ENCODE data around the gene TLE5.
"Not testable (repeated sequence)": the region's sequence is repeated elsewhere in the genome, so short reads cannot be mapped to it uniquely, and the experiment has no call there.

TLE5 gene

DNA sequence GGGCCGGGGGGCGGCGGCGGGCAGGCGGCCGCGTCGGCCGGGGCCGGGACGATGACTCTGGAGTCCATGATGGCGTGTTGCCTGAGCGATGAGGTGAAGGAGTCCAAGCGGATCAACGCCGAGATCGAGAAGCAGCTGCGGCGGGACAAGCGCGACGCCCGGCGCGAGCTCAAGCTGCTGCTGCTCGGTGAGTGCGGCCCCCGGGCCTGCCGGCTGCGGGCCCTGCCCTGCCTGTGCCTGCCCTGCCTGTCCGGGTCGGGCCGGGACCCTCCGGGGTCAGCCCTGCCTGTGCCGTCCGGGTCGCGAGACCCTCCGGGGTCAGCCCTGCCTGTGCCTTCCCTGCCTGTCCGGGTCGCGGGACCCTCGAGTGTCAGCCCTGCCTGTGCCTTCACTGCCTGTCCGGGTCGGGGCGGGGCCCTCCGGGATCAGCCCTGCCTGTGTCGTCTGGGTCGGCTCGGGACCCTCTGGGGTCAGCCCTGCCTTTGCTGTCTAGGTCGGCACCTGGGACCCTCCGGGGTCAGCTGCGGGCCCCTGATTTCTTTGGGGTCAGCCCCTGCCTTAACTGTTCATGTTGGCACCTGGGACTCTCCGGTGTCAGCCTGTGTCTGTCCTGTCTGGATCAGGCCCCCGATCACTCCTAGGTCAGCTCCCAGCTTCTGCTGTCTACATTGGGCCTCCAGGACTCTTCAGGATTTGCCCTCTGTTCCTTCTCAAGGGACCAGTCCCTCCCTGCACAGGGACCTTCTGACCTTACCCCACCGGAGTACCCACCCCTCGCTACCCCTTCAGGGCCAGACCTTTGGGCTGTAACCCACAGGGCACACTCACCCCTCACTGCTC, 32.5 kb upstream of the TLE5 start:
- TF ChIP-seq ESRRG (CRISPR knock-in tag; IDR thresholded peaks at IDR 0.05) (no peak), PPARA (CRISPR knock-in tag; IDR thresholded peaks at IDR 0.05; ENCODE audit: borderline replicate concordance) (no peak), CSRNP3 (CRISPR knock-in tag; IDR thresholded peaks at IDR 0.05) (no peak), ISL1 (CRISPR knock-in tag; IDR thresholded peaks at IDR 0.05) (no peak)
- ATAC-seq, result peak; percentile 15; the same call in 2 of the 3 replicates

- ATAC-seq, result not testable (repeated sequence)
Measured at GRCh38 chr19:3089299-3089855, 27.1 kb upstream of the TLE5 start.

- no peak for TF ChIP-seq ESRRG (CRISPR knock-in tag; IDR thresholded peaks at IDR 0.05)
- no peak for TF ChIP-seq ZC3H10 (CRISPR knock-in tag; IDR thresholded peaks at IDR 0.05)
- TF ChIP-seq CSRNP3 (CRISPR knock-in tag; IDR thresholded peaks at IDR 0.05), result no peak
- TF ChIP-seq CSDC2 (CRISPR knock-in tag; IDR thresholded peaks at IDR 0.05), result no peak
- no peak for TF ChIP-seq ZNF70 (CRISPR knock-in tag; IDR thresholded peaks at IDR 0.05)
- TF ChIP-seq ZFP30 (CRISPR knock-in tag; IDR thresholded peaks at IDR 0.05), result no peak
- no peak for TF ChIP-seq TCF4 (CRISPR knock-in tag; IDR thresholded peaks at IDR 0.05; ENCODE audit: borderline replicate concordance)
- no peak for TF ChIP-seq OSR1 (CRISPR knock-in tag; IDR thresholded peaks at IDR 0.05)
Measured at GRCh38 chr19:3087769-3088168, 25.5 kb upstream of the TLE5 start.

GRCh38 chr19:3084943-3085342, 22.6 kb upstream of the TLE5 start:
- TF ChIP-seq, protein P1, sequence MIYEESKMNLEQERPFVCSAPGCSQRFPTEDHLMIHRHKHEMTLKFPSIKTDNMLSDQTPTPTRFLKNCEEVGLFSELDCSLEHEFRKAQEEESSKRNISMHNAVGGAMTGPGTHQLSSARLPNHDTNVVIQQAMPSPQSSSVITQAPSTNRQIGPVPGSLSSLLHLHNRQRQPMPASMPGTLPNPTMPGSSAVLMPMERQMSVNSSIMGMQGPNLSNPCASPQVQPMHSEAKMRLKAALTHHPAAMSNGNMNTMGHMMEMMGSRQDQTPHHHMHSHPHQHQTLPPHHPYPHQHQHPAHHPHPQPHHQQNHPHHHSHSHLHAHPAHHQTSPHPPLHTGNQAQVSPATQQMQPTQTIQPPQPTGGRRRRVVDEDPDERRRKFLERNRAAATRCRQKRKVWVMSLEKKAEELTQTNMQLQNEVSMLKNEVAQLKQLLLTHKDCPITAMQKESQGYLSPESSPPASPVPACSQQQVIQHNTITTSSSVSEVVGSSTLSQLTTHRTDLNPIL (CRISPR knock-in tag; IDR thresholded peaks at IDR 0.05; ENCODE audit: low read depth), result no peak
- no peak for TF ChIP-seq ZC3H10 (CRISPR knock-in tag; IDR thresholded peaks at IDR 0.05)
- no peak for TF ChIP-seq PPARA (CRISPR knock-in tag; IDR thresholded peaks at IDR 0.05; ENCODE audit: borderline replicate concordance)
- TF ChIP-seq ZFP30 (CRISPR knock-in tag; IDR thresholded peaks at IDR 0.05), result no peak
- no peak for TF ChIP-seq TOX (CRISPR knock-in tag; IDR thresholded peaks at IDR 0.05; ENCODE audit: borderline replicate concordance)
- TF ChIP-seq ESRRG (CRISPR knock-in tag; IDR thresholded peaks at IDR 0.05), result no peak
- no peak for TF ChIP-seq ZNF8 (CRISPR knock-in tag; IDR thresholded peaks at IDR 0.05)
- TF ChIP-seq ISL1 (CRISPR knock-in tag; IDR thresholded peaks at IDR 0.05), result no peak
- TF ChIP-seq OSR1 (CRISPR knock-in tag; IDR thresholded peaks at IDR 0.05), result no peak
- no peak for TF ChIP-seq CSDC2 (CRISPR knock-in tag; IDR thresholded peaks at IDR 0.05)
- no peak for TF ChIP-seq POU6F1 (CRISPR knock-in tag; IDR thresholded peaks at IDR 0.05; ENCODE audit: borderline replicate concordance, low read depth)
- TF ChIP-seq RARB (CRISPR knock-in tag; IDR thresholded peaks at IDR 0.05), result no peak
- TF ChIP-seq ZFP3 (CRISPR knock-in tag; IDR thresholded peaks at IDR 0.05), result no peak
- TF ChIP-seq, protein P2, sequence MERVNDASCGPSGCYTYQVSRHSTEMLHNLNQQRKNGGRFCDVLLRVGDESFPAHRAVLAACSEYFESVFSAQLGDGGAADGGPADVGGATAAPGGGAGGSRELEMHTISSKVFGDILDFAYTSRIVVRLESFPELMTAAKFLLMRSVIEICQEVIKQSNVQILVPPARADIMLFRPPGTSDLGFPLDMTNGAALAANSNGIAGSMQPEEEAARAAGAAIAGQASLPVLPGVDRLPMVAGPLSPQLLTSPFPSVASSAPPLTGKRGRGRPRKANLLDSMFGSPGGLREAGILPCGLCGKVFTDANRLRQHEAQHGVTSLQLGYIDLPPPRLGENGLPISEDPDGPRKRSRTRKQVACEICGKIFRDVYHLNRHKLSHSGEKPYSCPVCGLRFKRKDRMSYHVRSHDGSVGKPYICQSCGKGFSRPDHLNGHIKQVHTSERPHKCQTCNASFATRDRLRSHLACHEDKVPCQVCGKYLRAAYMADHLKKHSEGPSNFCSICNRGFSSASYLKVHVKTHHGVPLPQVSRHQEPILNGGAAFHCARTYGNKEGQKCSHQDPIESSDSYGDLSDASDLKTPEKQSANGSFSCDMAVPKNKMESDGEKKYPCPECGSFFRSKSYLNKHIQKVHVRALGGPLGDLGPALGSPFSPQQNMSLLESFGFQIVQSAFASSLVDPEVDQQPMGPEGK (CRISPR knock-in tag; IDR thresholded peaks at IDR 0.05; ENCODE audit: borderline replicate concordance), result no peak
- no peak for TF ChIP-seq CSRNP3 (CRISPR knock-in tag; IDR thresholded peaks at IDR 0.05)
- no peak for ATAC-seq

More at GRCh38 chr19:3087769-3088168, 25.5 kb upstream of the TLE5 start:
- ATAC-seq, result no peak

Data from SK-N-SH treated with all-trans-retinoic acid at 6 μM for 48 hours (cell line).